ENCODE data around the gene ALDOA.
"Not testable (repeated sequence)": the region's sequence is repeated elsewhere in the genome, so short reads cannot be mapped to it uniquely, and the experiment has no call there.

Gene ALDOA

DNA sequence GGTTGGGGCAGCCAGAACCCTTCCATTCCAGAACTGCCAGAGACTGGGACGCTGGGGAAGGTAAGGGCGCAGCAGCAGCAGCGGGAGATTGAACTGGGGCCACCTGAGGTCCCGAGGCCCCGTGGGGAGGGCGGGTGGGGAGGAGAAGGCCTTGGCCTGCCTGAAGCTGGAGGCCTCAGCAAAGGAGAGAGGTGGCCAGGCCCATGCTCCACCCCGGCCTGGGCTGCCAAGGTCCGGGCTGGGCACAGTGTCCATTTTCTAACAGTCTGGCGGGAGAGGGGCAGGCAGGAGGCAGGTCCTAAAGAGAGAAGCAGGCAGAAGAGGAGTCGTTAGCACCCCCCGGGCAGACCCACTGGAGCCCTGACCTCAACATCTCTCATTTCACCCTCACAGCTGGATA, 48.9 kb downstream of the ALDOA start:
- no peak for DNase-seq (ENCODE audit: extremely low read depth in 1 of 2, low read depth in 1 of 2)

DNA sequence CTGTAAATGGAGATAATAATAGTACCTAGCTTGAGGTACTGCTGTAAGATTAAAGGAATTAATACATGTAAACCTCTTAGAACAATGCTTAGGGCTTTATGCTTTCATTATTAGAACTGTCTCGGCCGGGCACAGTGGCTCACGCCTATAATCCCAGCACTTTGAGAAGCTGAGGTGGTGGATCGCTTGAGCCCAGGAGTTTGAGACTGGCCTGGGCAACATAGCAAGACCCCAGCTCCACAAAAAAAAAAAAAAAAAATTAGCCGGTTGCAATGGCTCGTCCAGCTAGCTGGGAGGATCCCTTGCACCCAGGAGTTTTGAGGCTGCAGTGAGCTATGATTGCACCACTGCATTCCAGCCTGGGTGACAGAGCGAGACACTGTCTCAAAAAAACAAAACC, 49.3 kb downstream of the ALDOA start:
- DNase-seq (ENCODE audit: extremely low read depth in 1 of 2, low read depth in 1 of 2) = not testable (repeated sequence)

DNA sequence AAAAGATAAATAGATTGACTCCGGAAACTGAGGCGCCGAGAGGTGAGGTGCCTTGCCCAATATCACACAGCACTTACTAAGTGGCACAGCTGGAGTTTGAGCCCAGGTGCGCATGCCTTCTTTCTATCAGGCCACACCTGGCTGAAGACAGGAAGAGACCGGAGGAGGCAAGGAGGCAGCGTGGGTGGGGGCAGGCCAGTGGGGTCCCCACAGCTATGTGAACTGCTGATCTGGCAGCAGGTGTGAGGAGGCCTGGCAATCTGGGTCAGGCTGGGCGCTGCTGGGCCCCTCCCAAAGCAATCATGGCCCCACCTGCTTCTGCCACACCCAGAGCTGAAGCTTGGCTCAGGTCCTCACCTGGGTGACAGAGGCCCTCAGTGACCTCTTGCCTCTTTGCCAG, 49.7 kb downstream of the ALDOA start:
- no peak for DNase-seq (ENCODE audit: extremely low read depth in 1 of 2, low read depth in 1 of 2)

DNA sequence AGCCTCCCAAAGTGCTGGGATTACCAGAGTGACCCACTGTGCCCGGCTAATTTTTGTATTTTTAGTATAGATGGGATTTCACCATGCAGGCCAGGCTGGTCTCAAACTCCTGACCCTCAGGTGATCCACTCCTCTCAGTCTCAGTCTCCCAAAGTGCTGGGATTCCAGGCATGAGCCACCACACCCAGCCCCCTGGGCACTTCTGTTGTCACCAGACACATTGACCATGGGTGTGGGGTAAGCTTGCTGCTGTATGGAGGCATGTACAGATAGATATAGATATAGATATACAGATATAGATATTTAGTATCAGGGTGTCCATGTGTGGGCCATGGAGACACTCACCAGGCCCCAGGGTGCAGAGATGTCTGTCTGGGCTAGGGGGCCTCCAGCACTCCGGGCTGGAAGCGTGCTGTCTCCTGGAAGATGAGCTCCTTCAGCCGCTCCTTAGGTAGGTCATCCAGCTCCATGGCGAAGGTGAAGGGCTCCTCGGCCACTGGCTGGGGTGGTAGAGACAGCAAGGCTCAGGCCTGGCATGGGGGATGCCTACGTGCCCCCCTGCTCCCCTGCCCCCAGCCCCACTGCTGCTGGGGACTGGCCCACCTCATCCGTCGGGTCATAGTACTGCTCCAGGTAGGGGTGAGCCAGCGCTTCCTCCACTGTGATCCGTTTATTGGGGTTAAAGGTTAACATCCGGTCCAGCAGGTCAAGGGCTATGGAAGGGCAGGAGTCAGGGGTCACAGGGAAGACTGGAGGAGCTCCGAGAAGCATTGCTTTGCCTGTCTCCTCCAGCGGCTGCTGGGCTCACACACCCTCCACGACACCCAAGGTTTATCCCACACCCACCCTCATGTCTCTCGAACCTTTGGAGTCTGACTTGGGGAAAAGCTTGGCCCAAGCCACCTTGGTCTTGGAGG, 51.0 kb downstream of the ALDOA start:
- no peak for DNase-seq (ENCODE audit: extremely low read depth in 1 of 2, low read depth in 1 of 2)

DNA sequence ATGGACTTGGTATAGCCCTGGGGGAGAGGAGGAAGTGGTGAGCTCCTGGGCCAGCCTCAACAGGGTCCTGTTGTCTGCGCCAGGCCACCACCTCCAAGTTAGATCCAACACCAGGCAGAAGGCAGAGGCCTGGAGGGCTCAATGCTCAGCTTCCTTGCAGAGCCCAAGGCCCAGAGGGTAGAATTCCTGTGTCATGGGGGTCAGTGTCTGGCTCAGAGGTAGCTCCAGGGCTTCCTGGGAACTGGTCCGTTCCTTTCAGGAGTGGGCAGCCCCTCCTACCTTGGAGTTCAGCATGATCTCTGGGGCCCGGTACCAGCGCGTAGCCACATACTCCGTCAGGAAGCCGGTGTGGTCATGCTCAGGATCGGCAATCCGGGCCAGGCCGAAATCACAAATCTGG, 52.2 kb downstream of the ALDOA start:
- no peak for DNase-seq (ENCODE audit: extremely low read depth in 1 of 2, low read depth in 1 of 2)

DNA sequence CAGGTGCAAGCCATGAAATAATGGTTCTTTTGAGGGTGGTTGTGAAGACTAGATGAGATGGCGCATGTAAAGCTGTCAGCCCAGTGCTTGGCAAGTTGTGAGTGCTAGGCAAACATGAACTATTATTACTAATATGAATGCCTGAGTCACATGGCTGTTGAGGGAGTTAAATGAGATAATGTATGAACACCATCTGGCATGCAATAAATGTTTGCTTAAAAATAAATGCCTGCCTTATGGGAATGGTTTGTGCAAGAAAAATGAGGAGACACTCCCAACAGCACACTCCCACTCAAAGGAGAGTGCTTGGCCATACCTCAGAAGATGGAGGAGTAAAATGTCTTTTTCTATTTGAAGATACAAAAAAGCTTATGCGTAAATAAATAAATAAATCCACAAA, 53.9 kb downstream of the ALDOA start:
- DNase-seq (ENCODE audit: extremely low read depth in 1 of 2, low read depth in 1 of 2) = no peak
